HG03354 (cell line): ENCODE measurements around the gene SLC13A5.
"Not testable (repeated sequence)": the region's sequence is repeated elsewhere in the genome, so short reads cannot be mapped to it uniquely, and the experiment has no call there.

Experiments used
- ATAC-seq: cut with Tn5 transposase; IDR thresholded peaks from one replicate; pipeline ENCODE4 v1.9.1; 2021; ENCODE audit warnings: mild to moderate bottlenecking; ENCODE audit not compliant: unreplicated experiment, poor library complexity, severe bottlenecking

SLC13A5 gene

GRCh38 chr17:6669479-6670212 is 43.5 kb downstream of the SLC13A5 start:
- ATAC-seq: no peak

GRCh38 chr17:6668727-6669425 is 44.3 kb downstream of the SLC13A5 start:
- no peak for ATAC-seq

GRCh38 chr17:6668219-6668618 is 45.0 kb downstream of the SLC13A5 start:
- ATAC-seq: no peak

GRCh38 chr17:6667516-6667915 is 45.7 kb downstream of the SLC13A5 start:
- no peak for ATAC-seq

GRCh38 chr17:6666557-6666956 is 46.6 kb downstream of the SLC13A5 start:
- no peak for ATAC-seq

- no peak for ATAC-seq
Observed at GRCh38 chr17:6666077-6666521, 47.1 kb downstream of the SLC13A5 start.

- ATAC-seq: not testable (repeated sequence)
Observed at GRCh38 chr17:6663200-6663599, 50.0 kb downstream of the SLC13A5 start.

GRCh38 chr17:6661464-6661848 is 51.7 kb downstream of the SLC13A5 start:
- no peak for ATAC-seq

GRCh38 chr17:6660805-6661463 is 52.2 kb downstream of the SLC13A5 start:
- peak; percentile 60 for ATAC-seq

GRCh38 chr17:6660101-6660500 is 53.1 kb downstream of the SLC13A5 start:
- no peak for ATAC-seq

GRCh38 chr17:6658411-6658810 is 54.8 kb downstream of the SLC13A5 start:
- ATAC-seq: not testable (repeated sequence)

- no peak for ATAC-seq
Observed at GRCh38 chr17:6657633-6658287, 55.4 kb downstream of the SLC13A5 start.

- peak; percentile 55 for ATAC-seq
Observed at GRCh38 chr17:6656797-6657632, 56.2 kb downstream of the SLC13A5 start.

GRCh38 chr17:6655732-6656361 is 57.3 kb downstream of the SLC13A5 start:
- ATAC-seq: not testable (repeated sequence)

GRCh38 chr17:6654841-6655731 is 58.1 kb downstream of the SLC13A5 start:
- ATAC-seq: no peak

- ATAC-seq: peak; percentile 4
Observed at GRCh38 chr17:6651919-6652452, 61.2 kb downstream of the SLC13A5 start.

- peak; percentile 89 for ATAC-seq
Observed at GRCh38 chr17:6651354-6651918, 61.7 kb downstream of the SLC13A5 start, which contains the start of the genes C17orf100 and MED31. Gene C17orf100, plus strand, starts transcription at chr17:6651762. Its CDS starts 152 bp downstream, at chr17:6651914. Gene MED31, minus strand, starts transcription at chr17:6651605. Its CDS starts 77 bp downstream, at chr17:6651528.
